ENCODE results near the gene IMMP2L. TPM values are rescaled to one million over a fixed set of nuclear protein-coding genes. Genes with fewer than 3 reads are reported as not detected.

Gene IMMP2L
- total and polyA plus RNA-seq, 2 of the 8 experiments (the other 6 are each of a cell fraction or from before 2014, with no cell fraction given): 2.3 to 10.1 TPM

- TF ChIP-seq RAD21 (IDR thresholded peaks at IDR 0.05 in 1 of 2, conservative IDR thresholded peaks at IDR 0.05 in 1 of 2; ENCODE audit: low read depth in 2 of 2, low read length in 2 of 2): no peak
Observed at GRCh38 chr7:111384065-111384891, 178.0 kb downstream of the IMMP2L start (continued).

Measured in H1 (cell line).